ENCODE data around the gene PALMD.

- no peak for TF ChIP-seq CTCF (IDR thresholded peaks at IDR 0.05; ENCODE audit: insufficient read depth, low read length)
- TF ChIP-seq, protein P1, sequence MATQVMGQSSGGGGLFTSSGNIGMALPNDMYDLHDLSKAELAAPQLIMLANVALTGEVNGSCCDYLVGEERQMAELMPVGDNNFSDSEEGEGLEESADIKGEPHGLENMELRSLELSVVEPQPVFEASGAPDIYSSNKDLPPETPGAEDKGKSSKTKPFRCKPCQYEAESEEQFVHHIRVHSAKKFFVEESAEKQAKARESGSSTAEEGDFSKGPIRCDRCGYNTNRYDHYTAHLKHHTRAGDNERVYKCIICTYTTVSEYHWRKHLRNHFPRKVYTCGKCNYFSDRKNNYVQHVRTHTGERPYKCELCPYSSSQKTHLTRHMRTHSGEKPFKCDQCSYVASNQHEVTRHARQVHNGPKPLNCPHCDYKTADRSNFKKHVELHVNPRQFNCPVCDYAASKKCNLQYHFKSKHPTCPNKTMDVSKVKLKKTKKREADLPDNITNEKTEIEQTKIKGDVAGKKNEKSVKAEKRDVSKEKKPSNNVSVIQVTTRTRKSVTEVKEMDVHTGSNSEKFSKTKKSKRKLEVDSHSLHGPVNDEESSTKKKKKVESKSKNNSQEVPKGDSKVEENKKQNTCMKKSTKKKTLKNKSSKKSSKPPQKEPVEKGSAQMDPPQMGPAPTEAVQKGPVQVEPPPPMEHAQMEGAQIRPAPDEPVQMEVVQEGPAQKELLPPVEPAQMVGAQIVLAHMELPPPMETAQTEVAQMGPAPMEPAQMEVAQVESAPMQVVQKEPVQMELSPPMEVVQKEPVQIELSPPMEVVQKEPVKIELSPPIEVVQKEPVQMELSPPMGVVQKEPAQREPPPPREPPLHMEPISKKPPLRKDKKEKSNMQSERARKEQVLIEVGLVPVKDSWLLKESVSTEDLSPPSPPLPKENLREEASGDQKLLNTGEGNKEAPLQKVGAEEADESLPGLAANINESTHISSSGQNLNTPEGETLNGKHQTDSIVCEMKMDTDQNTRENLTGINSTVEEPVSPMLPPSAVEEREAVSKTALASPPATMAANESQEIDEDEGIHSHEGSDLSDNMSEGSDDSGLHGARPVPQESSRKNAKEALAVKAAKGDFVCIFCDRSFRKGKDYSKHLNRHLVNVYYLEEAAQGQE (IDR thresholded peaks at IDR 0.05; ENCODE audit: insufficient replicate concordance, low read depth) = no peak
- TF ChIP-seq POLR2AphosphoS5 (IDR thresholded peaks at IDR 0.05; ENCODE audit: low read depth) = no peak
- TF ChIP-seq GABPA (IDR thresholded peaks at IDR 0.05; ENCODE audit: low read depth) = no peak
These were observed at the start of gene PALMD for GRCh38 chr1:99645699-99646531.
